H1 (cell line): ENCODE results near the gene OR10K1. TPM values are rescaled to one million over a fixed set of nuclear protein-coding genes. Genes with fewer than 3 reads are reported as not detected.

Experiments
- CTCF ChIA-PET: fragments of 300-600 bp; sonication (Branson Sonifier 250); formaldehyde crosslinking; loops from one replicate; lab custom pipeline; 2021; ENCODE audit not compliant: partially characterized antibody; lab: Charles Lee
- POLR2A ChIA-PET: fragments of 300-600 bp; sonication (Branson Sonifier 250); formaldehyde crosslinking; loops from one replicate; lab custom pipeline; 2021; ENCODE audit warnings: inconsistent platforms; ENCODE audit not compliant: partially characterized antibody; lab: Charles Lee
- DNase-seq, 2 experiments: peaks; one replicate each; pipeline versions ENCODE4 v3.0.0 to v3.0.0-alpha.2; 2010 to 2022; ENCODE audit warnings: low spot score in 2 of 2, low read depth in 1 of 2, mixed read lengths in 1 of 2
- FAIRE-seq: peaks from 2 replicates; lab custom pipeline; 2011; peaks lifted over from hg19 to GRCh38; lab: Jason Lieb, UNC
- H2AFZ ChIP-seq: 2 replicates; pipeline ENCODE4 v1.8.1; 2012; ENCODE audit warnings: low read length, inconsistent platforms
- H2AK5ac ChIP-seq: 2 replicates; pipeline ENCODE4 v1.6.1; 2013; ENCODE audit warnings: low read depth, low read length
- H2BK120ac ChIP-seq: replicated peaks from 2 replicates; pipeline ENCODE3; 2013; ENCODE audit warnings: low read depth, low read length, inconsistent platforms
- H2BK12ac ChIP-seq: 2 replicates; pipeline ENCODE4 v1.6.1; 2013; ENCODE audit warnings: low read depth, low read length
- H2BK15ac ChIP-seq: 2 replicates; pipeline ENCODE4 v1.6.1; 2013; ENCODE audit warnings: low read length
- H2BK20ac ChIP-seq: 2 replicates; pipeline ENCODE4 v1.6.1; 2013; ENCODE audit warnings: low read length
- H2BK5ac ChIP-seq: 2 replicates; pipeline ENCODE4 v1.6.1; 2013; ENCODE audit warnings: low read depth, low read length
- H3K14ac ChIP-seq: 2 replicates; pipeline ENCODE4 v1.6.1; 2013; ENCODE audit warnings: inconsistent platforms; ENCODE audit not compliant: insufficient read length
- H3K18ac ChIP-seq: 2 replicates; pipeline ENCODE4 v1.6.1; 2013; ENCODE audit warnings: low read length; ENCODE audit errors: extremely low read depth
- H3K23ac ChIP-seq: 2 replicates; pipeline ENCODE4 v1.6.1; 2013; ENCODE audit warnings: inconsistent platforms; ENCODE audit not compliant: insufficient read length
- H3K23me2 ChIP-seq: 2 replicates; pipeline ENCODE4 v1.6.1; 2013; ENCODE audit warnings: low read depth, low read length
- H3K27ac ChIP-seq: 2 replicates; pipeline ENCODE4 v1.6.1; 2011; ENCODE audit warnings: low read depth, low read length, inconsistent platforms
- H3K27me3 ChIP-seq, 4 experiments: replicated peaks in 1 of 4; 1 replicate in 1 of 4; 2 replicates in 3 of 4; pipeline versions ENCODE4 v1.6.1 to v1.8.1; 2011 to 2013; ENCODE audit warnings: low read length in 3 of 4, mild to moderate bottlenecking in 3 of 4, inconsistent platforms in 2 of 4, mixed read lengths in 2 of 4, moderate library complexity in 1 of 4; ENCODE audit not compliant: control insufficient read depth in 3 of 4, insufficient read depth in 3 of 4; ENCODE audit errors: extremely low read depth in 1 of 4
- H3K36me3 ChIP-seq, 4 experiments: 2 replicates each; pipeline versions ENCODE4 v1.6.1 to v1.8.1; 2011 to 2013; ENCODE audit warnings: mild to moderate bottlenecking in 4 of 4, low read length in 3 of 4, moderate library complexity in 2 of 4, control low read depth in 1 of 4, inconsistent platforms in 1 of 4; ENCODE audit not compliant: insufficient read depth in 4 of 4, control insufficient read depth in 2 of 4
- H3K4ac ChIP-seq: replicated peaks from 2 replicates; pipeline ENCODE3; 2013; ENCODE audit warnings: low read length, low read depth, mixed read lengths, inconsistent platforms; ENCODE audit not compliant: insufficient read length
- H3K4me1 ChIP-seq, 4 experiments: replicated peaks in 1 of 4; 1 replicate in 1 of 4; 2 replicates in 3 of 4; pipeline versions ENCODE4 v1.6.1 to v1.8.1; 2011 to 2013; ENCODE audit warnings: low read length in 3 of 4, inconsistent platforms in 2 of 4, mixed read lengths in 1 of 4; ENCODE audit not compliant: insufficient read depth in 4 of 4, control insufficient read depth in 3 of 4
- H3K4me2 ChIP-seq, 2 experiments: 2 replicates each; pipeline versions ENCODE4 v1.6.1 to v1.8.1; 2011 to 2013; ENCODE audit warnings: low read depth in 2 of 2, low read length in 2 of 2, control low read depth in 1 of 2, inconsistent platforms in 1 of 2, mild to moderate bottlenecking in 1 of 2; ENCODE audit not compliant: insufficient read depth in 1 of 2
- H3K4me3 ChIP-seq, 4 experiments: fragments of 200-600, 300-600 bp in 1 of 4; sonication (generic), shearing (Covaris generic), sonication (Bioruptor Twin) in 1 of 4; 2 replicates each; pipeline versions ENCODE4 v1.5.1 to v1.8.1; 2011 to 2016; ENCODE audit warnings: low read length in 4 of 4, low read depth in 3 of 4, control low read depth in 2 of 4, inconsistent platforms in 2 of 4, mild to moderate bottlenecking in 2 of 4, mixed read lengths in 1 of 4, moderate library complexity in 1 of 4; ENCODE audit not compliant: insufficient read depth in 2 of 4; ENCODE audit errors: extremely low read depth in 1 of 4
- H3K56ac ChIP-seq: replicated peaks from 2 replicates; pipeline ENCODE3; 2013; ENCODE audit warnings: low read depth, mild to moderate bottlenecking, mixed read lengths, low read length, inconsistent platforms; ENCODE audit not compliant: insufficient read length
- H3K79me1 ChIP-seq: 2 replicates; pipeline ENCODE4 v1.6.1; 2013; ENCODE audit warnings: low read depth, low read length, control low read depth
- H3K79me2 ChIP-seq, 2 experiments: 2 replicates each; pipeline versions ENCODE4 v1.6.1 to v1.8.1; 2012 to 2013; ENCODE audit warnings: low read length in 2 of 2, mild to moderate bottlenecking in 2 of 2, inconsistent platforms in 1 of 2; ENCODE audit not compliant: insufficient read depth in 2 of 2, control insufficient read depth in 1 of 2
- H3K9ac ChIP-seq, 4 experiments: replicated peaks in 1 of 4; 1 replicate in 1 of 4; 2 replicates in 3 of 4; pipeline versions ENCODE4 v1.6.1 to v1.8.1; 2011 to 2013; ENCODE audit warnings: low read depth in 3 of 4, low read length in 3 of 4, control low read depth in 2 of 4, mild to moderate bottlenecking in 2 of 4, moderate library complexity in 2 of 4, inconsistent platforms in 1 of 4; ENCODE audit errors: extremely low read depth in 1 of 4
- H3K9me3 ChIP-seq, 2 experiments: 2 replicates each; pipeline versions ENCODE4 v1.6.1 to v1.8.1; 2012 to 2013; ENCODE audit warnings: mild to moderate bottlenecking in 2 of 2, moderate library complexity in 2 of 2, control low read depth in 1 of 2, inconsistent platforms in 1 of 2, low read depth in 1 of 2, low read length in 1 of 2, mixed read lengths in 1 of 2; ENCODE audit not compliant: insufficient read depth in 2 of 2
- H4K20me1 ChIP-seq, 2 experiments: replicated peaks in 1 of 2; 2 replicates each; pipeline versions ENCODE3 to v1.8.1; 2011 to 2013; ENCODE audit warnings: inconsistent platforms in 2 of 2, low read length in 2 of 2, mild to moderate bottlenecking in 1 of 2; ENCODE audit not compliant: insufficient read depth in 2 of 2, control insufficient read depth in 1 of 2
- H4K5ac ChIP-seq: 2 replicates; pipeline ENCODE4 v1.6.1; 2013; ENCODE audit warnings: low read length, low read depth, mixed read lengths, inconsistent platforms; ENCODE audit not compliant: insufficient read length
- H4K8ac ChIP-seq: 2 replicates; pipeline ENCODE4 v1.8.0; 2013; ENCODE audit warnings: mild to moderate bottlenecking, moderate library complexity, low read length, inconsistent platforms; ENCODE audit not compliant: insufficient read depth; ENCODE audit errors: extremely low read depth
- H4K91ac ChIP-seq: replicated peaks from 2 replicates; pipeline ENCODE3; 2013; ENCODE audit warnings: low read length, mixed read lengths, inconsistent platforms; ENCODE audit not compliant: insufficient read length
- ATF3 ChIP-seq: IDR thresholded peaks from 2 replicates; pipeline ENCODE4 v1.6.1; 2011; ENCODE audit warnings: low read depth, mild to moderate bottlenecking, low read length; ENCODE audit not compliant: insufficient read depth
- CHD1 ChIP-seq: IDR thresholded peaks from 2 replicates; pipeline ENCODE4 v1.6.1; 2012; ENCODE audit warnings: low read depth, low read length, improper control_type of control experiment
- EP300 ChIP-seq, 2 experiments: IDR thresholded peaks; 1 replicate in 1 of 2; 2 replicates in 1 of 2; pipeline ENCODE4 v1.6.1; 2011 to 2012; ENCODE audit warnings: low read depth in 2 of 2, low read length in 2 of 2, mild to moderate bottlenecking in 2 of 2, borderline replicate concordance in 1 of 2, inconsistent platforms in 1 of 2, moderate library complexity in 1 of 2
- HDAC2 ChIP-seq, 2 experiments: fragments of 300-600 bp in 1 of 2; sonication (generic) in 1 of 2; IDR thresholded peaks; 2 replicates each; pipeline ENCODE4 v1.6.1; 2011 to 2012; ENCODE audit warnings: low read depth in 2 of 2, low read length in 2 of 2, mild to moderate bottlenecking in 2 of 2, moderate library complexity in 2 of 2, borderline replicate concordance in 1 of 2, inconsistent platforms in 1 of 2
- POLR2A ChIP-seq, 2 experiments: IDR thresholded peaks; 1 replicate in 1 of 2; 2 replicates in 1 of 2; pipeline ENCODE4 v1.6.1; 2011; ENCODE audit warnings: low read depth in 2 of 2, low read length in 2 of 2, mild to moderate bottlenecking in 2 of 2; ENCODE audit errors: control extremely low read depth in 1 of 2
- RXRA ChIP-seq: IDR thresholded peaks from 2 replicates; pipeline ENCODE4 v1.6.1; 2011; ENCODE audit warnings: low read depth, mild to moderate bottlenecking, low read length, moderate library complexity; ENCODE audit not compliant: insufficient read depth
- SIX5 ChIP-seq: IDR thresholded peaks from 2 replicates; pipeline ENCODE4 v1.6.1; 2011; ENCODE audit warnings: mild to moderate bottlenecking, low read depth, low read length
- WGBS, 2 experiments: shearing (Covaris generic) in 1 of 2; methylation state at CpG; one replicate each; pipeline versions ENCODE4 v1.1.6 to v1.1.7; 2013 to 2015; ENCODE audit warnings: low lambda C conversion rate in 2 of 2, mixed read lengths in 2 of 2, inconsistent platforms in 1 of 2, low coverage in 1 of 2, missing lambda C conversion rate in 1 of 2; ENCODE audit not compliant: insufficient replicate concordance in 2 of 2, insufficient coverage in 1 of 2, insufficient read length in 1 of 2; ENCODE audit errors: extremely low coverage in 1 of 2, missing lambda C conversion rate in 1 of 2; 5-methylcytosine and 5-hydroxymethylcytosine counted together
- polyA plus RNA-seq, 7 experiments: library from polyadenylated mRNA; depleted of rRNA in 3 of 7; stranded (reverse) in 5 of 7; unstranded in 2 of 7; fragments of >200 nt in 5 of 7; fragments of 200-250 nt in 2 of 7; gene quantifications; 1 replicate in 5 of 7; 2 replicates in 1 of 7; 4 replicates in 1 of 7; pipeline versions ENCODE4 v1.2.1 to v1.2.3, GENCODE V29; 2011 to 2013; ENCODE audit warnings: missing spikeins in 2 of 7, mixed read lengths in 2 of 7
- total RNA-seq: library from RNA; stranded (reverse); fragmentation: NEBNext Ultra II Directional; extraction: Animal tissue kit (Norgen Biotek cat#: 25700); gene quantifications from 2 replicates; pipeline ENCODE4 v1.2.1, GENCODE V29; 2021

Gene OR10K1
- total and polyA plus RNA-seq, 2 of the 8 experiments (the other 6 are each of a cell fraction or from before 2014, with no cell fraction given), result not detected

GRCh38 chr1:158434741-158435140 lies 26.9 kb upstream of the OR10K1 start:
- H2BK20ac ChIP-seq, result no peak overlapping the region
- H3K9ac ChIP-seq, result no peak overlapping the region
- no peaks in the 10 kb centered on the region for H3K79me1 ChIP-seq
- POLR2A ChIA-PET, result no interaction called here
- no peaks in the 10 kb centered on the region for H3K79me2 ChIP-seq
- no peak overlapping the region for H3K14ac ChIP-seq
- no peak overlapping the region for H3K56ac ChIP-seq
- WGBS, 2 experiments, result 91% methylated on average over 3 of the region's 3 CpGs; no CpG with 5 or more reads in 1 of the 2 experiments
- H4K91ac ChIP-seq, result no peak overlapping the region
- no peaks in the 10 kb centered on the region for H3K23me2 ChIP-seq
- H2BK12ac ChIP-seq, result no peak overlapping the region
- H3K18ac ChIP-seq, result no peak overlapping the region
- no peaks in the 10 kb centered on the region for H3K36me3 ChIP-seq
- H3K4ac ChIP-seq, result no peak overlapping the region
- no peak overlapping the region for H2BK5ac ChIP-seq
- H3K9me3 ChIP-seq, result peaks cover 0 to 6% of the 10 kb centered on the region in 2 experiments; a peak in 1 of 4 replicates
- DNase-seq (no peak), FAIRE-seq (no peak)
- no peak overlapping the region for H2AFZ ChIP-seq
- H3K23ac ChIP-seq, result no peak overlapping the region
- H2BK120ac ChIP-seq, result no peak overlapping the region
- H4K8ac ChIP-seq, result no peak overlapping the region
- H2BK15ac ChIP-seq, result no peak overlapping the region
- no peak overlapping the region for H2AK5ac ChIP-seq
- no peaks in the 10 kb centered on the region for H3K4me1 ChIP-seq
- no peaks in the 10 kb centered on the region for H3K27me3 ChIP-seq
- H3K4me3 ChIP-seq, result no peak overlapping the region
- H3K4me2 ChIP-seq, result no peak overlapping the region
- H3K27ac ChIP-seq, result no peak overlapping the region
- no peak overlapping the region for H4K5ac ChIP-seq
- no peaks in the 10 kb centered on the region for H4K20me1 ChIP-seq
- CTCF ChIA-PET, result no interaction called here
- TF ChIP-seq SIX5 (no peak), RXRA (no peak), HDAC2 (IDR thresholded peaks at IDR 0.05; ENCODE audit: borderline replicate concordance in 1 of 2, low read depth in 2 of 2, low read length in 2 of 2) (no peak), EP300 (IDR thresholded peaks at IDR 0.05; ENCODE audit: borderline replicate concordance in 1 of 2, low read depth in 2 of 2, low read length in 2 of 2) (no peak), CHD1 (no peak), ATF3 (no peak), POLR2A (IDR thresholded peaks at IDR 0.05; ENCODE audit: control extremely low read depth in 1 of 2, low read depth in 2 of 2, low read length in 2 of 2) (no peak)
